ENCODE measurements around the gene GATD1. TPM values are rescaled to one million over a fixed set of nuclear protein-coding genes. Genes with fewer than 3 reads are reported as not detected.

GATD1 gene
- total RNA-seq, 2 donors from 2014 or later, result 14.0 to 28.7 TPM

DNA sequence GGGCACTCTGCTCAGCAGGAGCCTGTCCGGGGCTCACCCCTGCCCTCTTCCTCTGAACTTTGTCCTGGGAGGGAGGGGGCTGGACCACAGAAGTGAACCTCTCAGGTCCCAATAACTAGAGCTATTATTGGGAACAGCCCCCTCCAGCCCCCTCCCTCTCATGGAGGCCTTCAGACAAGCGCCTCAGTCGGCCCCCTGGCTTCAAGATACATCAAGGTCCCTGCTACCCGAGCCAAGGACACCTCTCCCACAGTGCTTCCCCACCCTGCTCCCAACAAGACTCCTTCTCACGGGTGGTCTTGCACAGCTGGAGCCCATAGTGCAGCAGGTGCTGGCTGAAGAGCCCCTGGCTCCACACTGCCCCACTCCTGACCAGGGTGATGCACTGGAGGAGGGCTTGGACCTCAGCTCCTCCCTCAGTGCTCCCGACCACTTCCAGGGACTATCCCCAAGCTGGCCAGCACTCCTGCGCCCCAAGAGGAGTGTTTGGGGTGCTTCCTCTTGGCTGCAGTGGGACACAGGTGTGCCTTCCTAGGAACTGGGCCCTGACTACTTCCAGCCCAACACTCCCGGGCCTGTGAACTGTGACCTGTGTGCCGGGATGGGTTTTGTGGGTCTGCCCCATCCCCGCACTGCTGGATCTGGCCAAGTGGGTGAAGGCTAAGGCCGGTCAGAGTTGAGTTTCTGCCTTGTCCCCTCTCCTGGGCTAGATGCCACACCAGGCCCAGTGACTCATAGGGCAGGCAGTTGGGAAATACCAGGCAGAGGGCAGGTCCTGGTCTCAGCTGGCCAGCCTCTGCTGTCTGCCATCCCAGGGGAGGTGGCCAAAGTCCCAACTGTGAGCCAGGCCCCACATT, 43.6 kb upstream of the GATD1 start:
- TF ChIP-seq, protein P1, sequence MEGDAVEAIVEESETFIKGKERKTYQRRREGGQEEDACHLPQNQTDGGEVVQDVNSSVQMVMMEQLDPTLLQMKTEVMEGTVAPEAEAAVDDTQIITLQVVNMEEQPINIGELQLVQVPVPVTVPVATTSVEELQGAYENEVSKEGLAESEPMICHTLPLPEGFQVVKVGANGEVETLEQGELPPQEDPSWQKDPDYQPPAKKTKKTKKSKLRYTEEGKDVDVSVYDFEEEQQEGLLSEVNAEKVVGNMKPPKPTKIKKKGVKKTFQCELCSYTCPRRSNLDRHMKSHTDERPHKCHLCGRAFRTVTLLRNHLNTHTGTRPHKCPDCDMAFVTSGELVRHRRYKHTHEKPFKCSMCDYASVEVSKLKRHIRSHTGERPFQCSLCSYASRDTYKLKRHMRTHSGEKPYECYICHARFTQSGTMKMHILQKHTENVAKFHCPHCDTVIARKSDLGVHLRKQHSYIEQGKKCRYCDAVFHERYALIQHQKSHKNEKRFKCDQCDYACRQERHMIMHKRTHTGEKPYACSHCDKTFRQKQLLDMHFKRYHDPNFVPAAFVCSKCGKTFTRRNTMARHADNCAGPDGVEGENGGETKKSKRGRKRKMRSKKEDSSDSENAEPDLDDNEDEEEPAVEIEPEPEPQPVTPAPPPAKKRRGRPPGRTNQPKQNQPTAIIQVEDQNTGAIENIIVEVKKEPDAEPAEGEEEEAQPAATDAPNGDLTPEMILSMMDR (IDR thresholded peaks at IDR 0.05), result no peak
- TF ChIP-seq POLR2A (IDR thresholded peaks at IDR 0.05), result peak; percentile 38 to 60 (median 55)
- DNase-seq (peak; percentile 91 to 97 (median 96)), ATAC-seq (peak; percentile 59)
- intact Hi-C loops (cut with DNase I), result no loop called here
- no peaks in the 10 kb centered on the region for H3K27me3 ChIP-seq
- peak overlapping the region; percentile 39 to 91 for H3K4me3 ChIP-seq
- WGBS, 2 donors, result 8 to 19% methylated on average over 4 to 11 of the region's 11 CpGs
- H3K4me1 ChIP-seq, result peaks cover 67% of the 10 kb centered on the region
- peaks cover 0 to 2% of the 10 kb centered on the region in 2 donors for H3K36me3 ChIP-seq (replicated peaks in 1 of 2; ENCODE audit: insufficient read depth in 1 of 2, low read depth in 2 of 2)
- H3K27ac ChIP-seq, result peak overlapping the region; percentile 92 to 100 (median 98)
- H3K9me3 ChIP-seq, result no peaks in the 10 kb centered on the region

DNA sequence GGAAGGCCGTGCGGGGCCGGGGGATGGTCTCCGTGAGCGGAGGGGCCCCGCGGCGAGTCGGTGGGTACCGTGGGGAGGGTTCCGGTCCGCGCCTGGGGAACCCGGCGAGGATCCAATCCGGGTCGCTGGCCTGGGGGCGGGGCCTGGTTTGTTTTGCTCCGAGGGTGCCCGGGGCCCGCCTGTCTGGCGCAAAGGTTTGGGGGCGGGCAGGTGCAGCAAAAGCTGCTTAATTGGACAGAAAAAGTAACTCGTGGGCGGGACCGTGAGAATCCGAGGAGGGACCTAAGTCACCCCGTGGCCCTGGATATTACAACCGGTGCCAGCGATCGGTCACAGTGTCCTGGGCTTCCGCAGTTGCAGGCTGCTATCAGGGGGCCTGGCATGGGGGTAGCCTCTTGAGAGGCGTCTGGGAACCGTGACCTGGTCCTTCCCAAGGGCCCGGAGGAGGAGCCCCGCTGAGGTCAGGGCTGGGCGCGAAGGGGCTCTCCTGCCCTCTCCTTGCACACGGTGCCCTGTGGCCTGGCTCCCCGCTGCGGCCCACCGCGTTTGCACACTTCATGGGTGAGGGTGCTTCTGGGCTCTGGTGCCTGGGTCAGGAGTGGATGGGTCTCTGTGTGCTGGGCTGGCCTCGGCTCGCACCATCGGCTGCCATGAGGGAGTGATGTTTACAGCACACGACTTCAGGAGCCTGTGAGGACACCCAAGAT, 42.8 kb upstream of the GATD1 start:
- Histone ChIP-seq H3K27me3 (no peaks in the 10 kb centered on the region), H3K4me1 (peaks cover 60% of the 10 kb centered on the region), H3K27ac (peak overlapping the region; percentile 92 to 100 (median 98)), H3K36me3 (replicated peaks in 1 of 2; ENCODE audit: insufficient read depth in 1 of 2, low read depth in 2 of 2) (peaks cover 0 to 2% of the 10 kb centered on the region in 2 donors), H3K9me3 (no peaks in the 10 kb centered on the region), H3K4me3 (peak overlapping the region; percentile 39 to 91)
- TF ChIP-seq, protein P1 (IDR thresholded peaks at IDR 0.05), result no peak
- TF ChIP-seq POLR2A (IDR thresholded peaks at IDR 0.05), result peak; percentile 84 to 90 (median 87)
- WGBS, 2 donors, result 2 to 6% methylated on average over 6 to 47 of the region's 47 CpGs
- DNase-seq (peak; percentile 95 to 98 (median 98)), ATAC-seq (peak; percentile 65)
- intact Hi-C loops (cut with DNase I), result no loop called here

DNA sequence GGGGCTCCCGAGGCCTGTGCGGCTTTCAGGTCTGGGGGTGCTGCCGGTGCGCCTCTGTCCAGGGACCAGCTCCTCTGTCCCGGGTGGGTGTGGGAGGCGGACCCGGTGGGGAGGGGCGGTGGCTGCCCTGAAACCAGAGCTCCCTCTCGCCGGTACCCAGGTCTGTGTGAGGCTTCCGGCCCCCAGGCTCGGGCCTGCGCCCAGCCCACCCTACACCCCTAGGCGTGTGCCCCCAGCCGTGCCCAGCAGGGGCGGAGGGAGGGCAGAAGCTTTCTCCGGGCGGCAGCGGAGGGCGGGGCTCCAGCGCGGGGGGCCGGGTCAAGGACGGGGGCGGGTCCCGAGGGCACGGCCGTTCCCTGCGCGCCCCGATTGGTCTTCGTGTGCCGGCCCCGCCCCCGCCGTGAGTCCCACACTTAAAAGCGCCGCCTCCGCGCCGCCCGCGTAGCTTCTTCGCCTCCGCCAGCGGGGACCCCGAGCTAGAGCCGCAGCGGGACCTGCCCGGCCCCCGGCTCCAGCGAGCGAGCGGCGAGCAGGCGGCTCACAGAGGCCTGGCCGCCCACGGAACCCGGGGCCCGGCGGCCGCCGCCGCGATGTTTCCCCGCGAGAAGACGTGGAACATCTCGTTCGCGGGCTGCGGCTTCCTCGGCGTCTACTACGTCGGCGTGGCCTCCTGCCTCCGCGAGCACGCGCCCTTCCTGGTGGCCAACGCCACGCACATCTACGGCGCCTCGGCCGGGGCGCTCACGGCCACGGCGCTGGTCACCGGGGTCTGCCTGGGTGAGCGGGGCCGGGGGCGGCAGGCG, 42.0 kb upstream of the GATD1 start:
- ATAC-seq, result peak; percentile 72
- 2% methylated on average over 41 of the region's 96 CpGs; no CpG with 5 or more reads in 1 of the 2 donors for WGBS, 2 donors
- peaks cover 52% of the 10 kb centered on the region for H3K4me1 ChIP-seq
- peak; percentile 94 to 96 (median 95) for DNase-seq
- H3K9me3 ChIP-seq, result no peaks in the 10 kb centered on the region
- H3K36me3 ChIP-seq (replicated peaks in 1 of 2; ENCODE audit: insufficient read depth in 1 of 2, low read depth in 2 of 2), result peaks cover 0 to 2% of the 10 kb centered on the region in 2 donors
- intact Hi-C loops (cut with DNase I), result no loop called here
- no peaks in the 10 kb centered on the region for H3K27me3 ChIP-seq
- peak overlapping the region; percentile 92 to 100 (median 98) for H3K27ac ChIP-seq
- peak overlapping the region; percentile 39 to 91 for H3K4me3 ChIP-seq
- peak; percentile 69 to 97 (median 72) for TF ChIP-seq POLR2A (IDR thresholded peaks at IDR 0.05)
- TF ChIP-seq, protein P1 (IDR thresholded peaks at IDR 0.05), result peak in 5 of 7 experiments; percentile 7 to 44 (median 39)

DNA sequence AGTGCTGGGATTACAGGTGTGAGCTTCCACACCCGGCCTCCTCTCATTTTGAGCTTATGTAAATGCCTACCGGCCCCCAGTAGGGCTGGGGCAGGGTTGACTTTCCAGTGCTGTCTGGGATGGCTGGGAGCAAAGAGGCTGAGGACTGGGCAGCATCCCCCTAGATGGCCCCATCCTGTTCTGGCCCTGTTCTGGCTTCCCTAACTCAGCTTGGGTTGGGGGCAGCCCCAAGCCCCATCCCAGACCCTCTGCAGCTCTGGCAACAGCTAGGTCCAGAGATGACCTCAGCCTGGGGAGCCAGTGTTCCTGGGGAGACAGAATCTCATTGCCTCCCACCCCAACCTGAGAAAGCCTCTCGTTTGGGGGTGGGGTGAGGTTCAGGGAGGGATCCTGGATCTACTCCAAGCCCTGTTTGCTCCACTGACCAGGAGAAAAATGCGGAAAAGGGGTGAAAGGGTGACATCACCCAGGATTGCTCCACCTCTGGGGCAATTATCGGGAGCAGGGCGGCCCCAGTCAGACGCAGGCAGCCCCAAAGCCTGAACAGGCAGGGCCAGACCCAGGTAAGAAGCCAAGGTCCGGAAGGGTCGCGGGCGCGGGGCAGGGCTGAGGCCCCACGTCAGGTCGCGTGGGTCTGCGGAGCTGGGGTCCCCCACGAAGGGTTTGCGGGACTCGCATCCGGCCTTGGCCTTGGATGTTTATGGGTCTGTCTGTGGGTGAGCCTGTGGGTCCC, 41.3 kb upstream of the GATD1 start, which contains the start of gene PNPLA2:
Gene PNPLA2, plus strand, starts transcription at position 519 of the 733 bp plus-strand sequence. CDS start 805 bp downstream, outside the sequence.
- Histone ChIP-seq H3K4me3 (peak within 1 kb of the TSS; percentile 39 to 91), H3K9me3 (no peaks in the 10 kb centered on the region), H3K36me3 (replicated peaks in 1 of 2; ENCODE audit: insufficient read depth in 1 of 2, low read depth in 2 of 2) (peaks cover 0 to under 1% of the 10 kb centered on the region in 2 donors), H3K27me3 (no peaks in the 10 kb centered on the region), H3K4me1 (peaks cover 44% of the 10 kb centered on the region), H3K27ac (peak within 1 kb of the TSS; percentile 92 to 100 (median 98))
- ATAC-seq (peak; percentile 13), DNase-seq (peak; percentile 64 to 79 (median 72))
- WGBS, 2 donors, result 22 to 28% methylated on average over 3 to 20 of the region's 20 CpGs
- TF ChIP-seq POLR2A (IDR thresholded peaks at IDR 0.05), result peak; percentile 72 to 87 (median 72)
- TF ChIP-seq, protein P1 (IDR thresholded peaks at IDR 0.05), result no peak
- intact Hi-C loops (cut with DNase I), result no loop called here

All from body of pancreas (tissue), 4 donors.